ENCODE measurements around the gene FIBCD1.

- no peak for TF ChIP-seq POLR2A (IDR thresholded peaks at IDR 0.05)
- no peak for TF ChIP-seq EP300 (IDR thresholded peaks at IDR 0.05)
- TF ChIP-seq CTCF (IDR thresholded peaks at IDR 0.05) = no peak
Observed at GRCh38 chr9:130942679-130943078, 3.6 kb upstream of the FIBCD1 start.

Measured in suprapubic skin (tissue), 3 donors.